HG03432 (cell line): ENCODE measurements around the gene FRY.
A peak's percentile ranks its signal among the peaks of the same experiment; 100 is the strongest.
"Not testable (repeated sequence)": the region's sequence is repeated elsewhere in the genome, so short reads cannot be mapped to it uniquely, and the experiment has no call there.

Experiments used
- ATAC-seq: cut with Tn5 transposase; IDR thresholded peaks from one replicate; pipeline ENCODE4 v1.9.1; 2021; ENCODE audit warnings: mild to moderate bottlenecking, moderate library complexity; ENCODE audit not compliant: unreplicated experiment

Gene FRY

GRCh38 chr13:32040052-32040642 lies 8.6 kb downstream of the FRY start:
- ATAC-seq, result no peak

- ATAC-seq, result no peak
Observed at GRCh38 chr13:32040689-32041088, 9.1 kb downstream of the FRY start.

- ATAC-seq, result peak; percentile 80
Observed at GRCh38 chr13:32041429-32041828, 9.9 kb downstream of the FRY start.

GRCh38 chr13:32042551-32042950 lies 11.0 kb downstream of the FRY start:
- ATAC-seq, result no peak

- no peak for ATAC-seq
Observed at GRCh38 chr13:32044446-32044845, 12.9 kb downstream of the FRY start.

GRCh38 chr13:32045537-32045936 lies 14.0 kb downstream of the FRY start:
- no peak for ATAC-seq

GRCh38 chr13:32045982-32046785 lies 14.6 kb downstream of the FRY start:
- ATAC-seq, result no peak

- ATAC-seq, result no peak
Observed at GRCh38 chr13:32047088-32047487, 15.5 kb downstream of the FRY start.

GRCh38 chr13:32047793-32048192 lies 16.2 kb downstream of the FRY start:
- ATAC-seq, result no peak

GRCh38 chr13:32048816-32049215 lies 17.2 kb downstream of the FRY start:
- ATAC-seq, result no peak

GRCh38 chr13:32051156-32051555 lies 19.6 kb downstream of the FRY start:
- ATAC-seq, result no peak

GRCh38 chr13:32056316-32056715 lies 24.7 kb downstream of the FRY start:
- no peak for ATAC-seq

GRCh38 chr13:32057325-32057724 lies 25.8 kb downstream of the FRY start:
- ATAC-seq, result not testable (repeated sequence)

- ATAC-seq, result no peak
Observed at GRCh38 chr13:32059511-32059984, 28.0 kb downstream of the FRY start.

GRCh38 chr13:32060401-32060878 lies 28.9 kb downstream of the FRY start:
- no peak for ATAC-seq

- ATAC-seq, result no peak
Observed at GRCh38 chr13:32063619-32064233, 32.2 kb downstream of the FRY start.

- no peak for ATAC-seq
Observed at GRCh38 chr13:32067149-32067961, 35.8 kb downstream of the FRY start.

GRCh38 chr13:32068255-32068654 lies 36.7 kb downstream of the FRY start:
- no peak for ATAC-seq

GRCh38 chr13:32073180-32073864 lies 41.7 kb downstream of the FRY start:
- no peak for ATAC-seq

GRCh38 chr13:32075170-32075851 lies 43.7 kb downstream of the FRY start:
- no peak for ATAC-seq
